ENCODE measurements around the gene ADCY1.
A peak's percentile ranks its signal among the peaks of the same experiment; 100 is the strongest.

ADCY1 gene

GRCh38 chr7:45700556-45700955 lies 126.4 kb downstream of the ADCY1 start:
- TF ChIP-seq CTCF (IDR thresholded peaks at IDR 0.05) = no peak
- no peaks in the 10 kb centered on the region for H3K4me1 Mint-ChIP-seq
- H3K9me3 Mint-ChIP-seq = no peaks in the 10 kb centered on the region
- peaks cover 4% of the 10 kb centered on the region for H3K27me3 Mint-ChIP-seq (ENCODE audit: low read depth, poor library complexity)
- no peak for DNase-seq
- H3K36me3 Mint-ChIP-seq (ENCODE audit: low read depth) = peaks cover 7% of the 10 kb centered on the region
- no peak overlapping the region for H3K27ac Mint-ChIP-seq
- H3K4me3 Mint-ChIP-seq = no peak overlapping the region

- Mint-ChIP-seq H3K4me1 (no peaks in the 10 kb centered on the region), H3K27ac (no peak overlapping the region), H3K9me3 (no peaks in the 10 kb centered on the region), H3K36me3 (ENCODE audit: low read depth) (peaks cover 12% of the 10 kb centered on the region), H3K4me3 (no peak overlapping the region), H3K27me3 (ENCODE audit: low read depth, poor library complexity) (peaks cover 6% of the 10 kb centered on the region)
- DNase-seq = no peak
- no peak for TF ChIP-seq CTCF (IDR thresholded peaks at IDR 0.05)
Measured at GRCh38 chr7:45701701-45702510, 127.7 kb downstream of the ADCY1 start.

- no peak for DNase-seq
- peaks cover 12% of the 10 kb centered on the region for H3K36me3 Mint-ChIP-seq (ENCODE audit: low read depth)
- H3K27ac Mint-ChIP-seq = no peak overlapping the region
- no peaks in the 10 kb centered on the region for H3K4me1 Mint-ChIP-seq
- peaks cover 6% of the 10 kb centered on the region for H3K27me3 Mint-ChIP-seq (ENCODE audit: low read depth, poor library complexity)
- no peak for TF ChIP-seq CTCF (IDR thresholded peaks at IDR 0.05)
- no peaks in the 10 kb centered on the region for H3K9me3 Mint-ChIP-seq
- no peak overlapping the region for H3K4me3 Mint-ChIP-seq
Measured at GRCh38 chr7:45702751-45703150, 128.6 kb downstream of the ADCY1 start.

- DNase-seq = no peak
- no peak for TF ChIP-seq CTCF (IDR thresholded peaks at IDR 0.05)
Measured at GRCh38 chr7:45703373-45703821, 129.2 kb downstream of the ADCY1 start.

GRCh38 chr7:45703911-45704682 lies 129.9 kb downstream of the ADCY1 start:
- H3K4me1 Mint-ChIP-seq = no peaks in the 10 kb centered on the region
- peak overlapping the region; percentile 39 for H3K27ac Mint-ChIP-seq
- no peak overlapping the region for H3K4me3 Mint-ChIP-seq
- TF ChIP-seq CTCF (IDR thresholded peaks at IDR 0.05) = no peak
- no peak for DNase-seq
- H3K9me3 Mint-ChIP-seq = no peaks in the 10 kb centered on the region
- peaks cover 12% of the 10 kb centered on the region for H3K36me3 Mint-ChIP-seq (ENCODE audit: low read depth)
- H3K27me3 Mint-ChIP-seq (ENCODE audit: low read depth, poor library complexity) = peaks cover 2% of the 10 kb centered on the region

More at GRCh38 chr7:45703373-45703821, 129.2 kb downstream of the ADCY1 start:
- H3K4me1 Mint-ChIP-seq = no peaks in the 10 kb centered on the region
- H3K36me3 Mint-ChIP-seq (ENCODE audit: low read depth) = peaks cover 12% of the 10 kb centered on the region
- H3K27ac Mint-ChIP-seq = peak overlapping the region; percentile 68
- no peak overlapping the region for H3K4me3 Mint-ChIP-seq
- peaks cover 2% of the 10 kb centered on the region for H3K27me3 Mint-ChIP-seq (ENCODE audit: low read depth, poor library complexity)
- no peaks in the 10 kb centered on the region for H3K9me3 Mint-ChIP-seq
